ENCODE results near the gene COLEC12. TPM values are rescaled to one million over a fixed set of nuclear protein-coding genes. Genes with fewer than 3 reads are reported as not detected.
"Not testable (repeated sequence)": the region's sequence is repeated elsewhere in the genome, so short reads cannot be mapped to it uniquely, and the experiment has no call there.

The COLEC12 gene
- polyA plus RNA-seq, 4 donors: 23.6 to 35.2 (median 27.0) TPM

GRCh38 chr18:332721-333510 lies 167.6 kb downstream of the COLEC12 start:
- DNase-seq (ENCODE audit: low read depth in 4 of 4, low spot score in 2 of 4): no peak

- no peak for DNase-seq (ENCODE audit: low read depth in 4 of 4, low spot score in 2 of 4)
Observed at GRCh38 chr18:332007-332406, 168.5 kb downstream of the COLEC12 start.

GRCh38 chr18:331221-331821 lies 169.2 kb downstream of the COLEC12 start:
- no peak for DNase-seq (ENCODE audit: low read depth in 4 of 4, low spot score in 2 of 4)

- no peak for DNase-seq (ENCODE audit: low read depth in 4 of 4, low spot score in 2 of 4)
Observed at GRCh38 chr18:328928-329327, 171.6 kb downstream of the COLEC12 start.

DNA sequence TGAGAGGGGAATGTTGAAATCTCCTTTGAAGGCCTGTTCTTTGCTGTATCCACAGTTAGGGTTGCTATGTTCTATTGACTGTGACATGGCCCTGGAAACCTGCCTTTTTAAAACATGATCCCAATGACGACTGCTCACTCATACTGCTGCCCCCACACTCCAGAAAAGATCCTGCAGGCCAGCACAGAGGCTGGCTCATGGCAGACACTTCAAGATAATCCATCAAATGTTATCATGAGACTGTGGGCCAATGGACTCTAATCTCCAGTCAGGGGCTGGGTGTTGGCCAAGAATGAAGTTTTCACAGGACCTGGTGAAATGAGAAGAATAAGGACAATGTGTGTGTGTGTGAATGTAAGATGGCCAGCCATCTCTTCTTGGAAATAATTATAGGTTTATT lies 173.7 kb downstream of the COLEC12 start:
- no peak for DNase-seq (ENCODE audit: low read depth in 4 of 4, low spot score in 2 of 4)

DNA sequence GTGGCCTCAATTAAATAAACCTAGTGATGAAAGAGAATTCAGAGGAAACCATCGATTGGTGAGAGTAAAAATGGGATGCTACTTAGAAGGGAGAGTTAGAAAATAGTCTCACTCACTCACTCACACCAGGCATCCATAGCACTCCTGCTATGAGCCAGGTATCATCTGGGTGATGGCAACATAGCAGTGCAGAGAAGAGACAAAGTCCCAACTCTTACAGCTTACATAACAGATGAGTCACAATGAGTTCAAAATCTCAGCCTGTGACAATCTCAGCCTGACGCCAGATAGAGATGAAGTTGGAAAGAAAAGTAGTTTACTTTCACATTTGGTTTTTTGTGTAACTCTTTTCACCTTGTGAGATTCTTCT lies 177.3 kb downstream of the COLEC12 start:
- DNase-seq (ENCODE audit: low read depth in 4 of 4, low spot score in 2 of 4): no peak

DNA sequence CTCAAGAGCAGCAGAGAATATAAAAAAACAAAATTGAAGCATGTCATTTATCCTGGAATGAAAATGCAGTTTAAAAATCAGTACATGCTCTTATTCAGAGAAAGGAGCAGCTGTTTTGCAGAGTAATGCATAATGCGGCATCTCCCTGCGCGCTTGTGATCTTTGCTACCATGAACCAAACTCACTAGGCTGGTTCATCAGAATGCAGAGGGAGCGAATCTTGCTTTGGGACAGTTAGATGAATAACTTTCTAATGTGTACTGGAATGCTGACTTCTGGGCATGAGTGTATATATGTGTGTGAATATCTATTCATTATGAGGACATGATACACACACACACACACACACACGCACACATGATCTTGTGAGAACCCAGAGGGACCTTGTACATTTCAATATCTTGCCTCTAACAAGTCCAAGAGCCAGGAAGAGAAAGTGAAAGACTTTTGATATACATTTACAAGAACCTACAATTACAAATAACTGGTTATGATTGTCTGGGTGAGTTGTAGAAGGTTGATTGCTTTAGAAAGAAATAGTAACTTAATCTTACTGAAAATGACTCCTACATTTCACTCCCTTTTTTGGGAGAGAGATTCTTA lies 178.5 kb downstream of the COLEC12 start:
- DNase-seq (ENCODE audit: low read depth in 4 of 4, low spot score in 2 of 4): no peak

- DNase-seq (ENCODE audit: low read depth in 4 of 4, low spot score in 2 of 4): no peak
Observed at GRCh38 chr18:320155-320554, 180.3 kb downstream of the COLEC12 start.

GRCh38 chr18:319720-320119 lies 180.8 kb downstream of the COLEC12 start:
- DNase-seq (ENCODE audit: low read depth in 4 of 4, low spot score in 2 of 4): no peak

- no peak for DNase-seq (ENCODE audit: low read depth in 4 of 4, low spot score in 2 of 4)
Observed at GRCh38 chr18:318791-319291, 181.7 kb downstream of the COLEC12 start.

DNA sequence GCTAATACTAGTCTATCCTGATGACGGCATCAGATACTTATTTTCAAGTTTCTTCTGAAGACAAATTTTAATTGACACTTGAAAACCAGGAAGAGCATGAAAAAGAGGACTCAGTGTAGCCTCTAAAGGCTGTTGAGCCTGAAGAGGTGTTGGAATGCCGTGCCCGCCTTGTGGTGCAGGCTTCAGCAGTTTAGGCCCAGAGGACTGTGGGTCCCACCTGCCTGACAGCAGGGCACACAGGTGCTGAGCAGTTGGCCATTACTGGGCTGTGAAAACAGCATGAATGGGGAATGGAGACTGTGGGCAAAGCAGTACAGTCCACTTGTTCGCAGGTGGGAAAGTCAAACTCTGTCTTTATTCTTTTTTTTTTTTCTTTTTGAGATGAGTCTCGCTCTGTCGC lies 182.9 kb downstream of the COLEC12 start:
- DNase-seq (ENCODE audit: low read depth in 4 of 4, low spot score in 2 of 4): no peak

GRCh38 chr18:316393-316792 lies 184.1 kb downstream of the COLEC12 start:
- DNase-seq (ENCODE audit: low read depth in 4 of 4, low spot score in 2 of 4): no peak

GRCh38 chr18:313931-314330 lies 186.6 kb downstream of the COLEC12 start:
- DNase-seq (ENCODE audit: low read depth in 4 of 4, low spot score in 2 of 4): no peak

DNA sequence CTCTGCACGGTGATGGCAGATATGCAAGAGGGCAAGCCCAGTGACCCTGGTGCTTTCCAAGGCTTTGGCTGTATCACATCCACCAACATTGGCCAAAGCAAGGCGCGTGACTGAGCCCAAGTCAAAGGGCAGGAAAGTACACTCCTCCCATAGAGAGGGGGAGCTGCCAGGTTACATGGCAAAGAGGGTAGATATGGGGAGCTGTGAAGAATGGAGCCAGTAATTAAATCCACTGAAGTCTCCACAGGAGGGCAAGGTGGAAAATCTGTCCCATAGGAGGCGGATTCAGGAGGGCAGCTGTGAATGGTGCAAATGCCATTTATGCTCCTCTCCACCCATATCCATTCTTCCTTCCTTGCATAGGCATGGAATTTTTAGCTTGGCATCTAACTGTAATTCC lies 188.1 kb downstream of the COLEC12 start:
- no peak for DNase-seq (ENCODE audit: low read depth in 4 of 4, low spot score in 2 of 4)

DNA sequence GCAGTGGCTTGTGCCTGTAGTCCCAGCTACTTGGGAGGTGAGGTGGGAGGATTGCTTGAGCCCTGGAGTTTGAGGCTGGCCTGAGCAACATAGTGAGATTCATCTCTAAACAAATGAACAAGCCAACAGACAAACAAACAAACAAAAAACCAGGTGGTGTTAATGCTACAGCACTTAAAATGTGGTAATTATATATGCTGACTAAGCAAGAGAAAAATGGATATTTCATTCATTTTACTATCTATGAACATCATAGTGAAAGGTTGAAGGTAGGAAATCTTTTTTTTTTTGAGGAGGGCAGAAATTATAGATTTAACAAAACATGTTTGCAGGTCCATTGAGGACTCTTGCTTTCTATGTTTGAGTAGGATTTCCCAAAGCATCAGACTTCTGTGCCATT lies 190.5 kb downstream of the COLEC12 start:
- DNase-seq (ENCODE audit: low read depth in 4 of 4, low spot score in 2 of 4): no peak

DNA sequence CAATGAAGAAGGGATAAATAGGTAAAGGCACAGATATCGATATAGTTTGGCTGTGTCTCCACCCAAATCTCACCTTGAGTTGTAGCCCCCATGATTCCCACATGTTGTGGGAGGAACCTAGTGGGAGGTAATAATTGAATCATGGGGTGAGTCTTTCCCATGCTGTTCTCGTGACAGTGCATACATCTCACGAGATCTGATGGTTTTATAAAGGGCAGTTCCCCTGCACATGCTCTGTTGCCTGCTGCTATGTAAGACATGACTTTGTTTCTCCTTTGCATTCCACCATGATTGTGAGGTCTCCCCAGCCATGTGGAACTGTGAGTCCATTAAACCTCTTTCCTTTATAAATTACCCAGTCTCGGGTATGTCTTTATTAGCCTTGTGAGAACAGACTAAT lies 192.4 kb downstream of the COLEC12 start:
- not testable (repeated sequence) for DNase-seq (ENCODE audit: low read depth in 4 of 4, low spot score in 2 of 4)

DNA sequence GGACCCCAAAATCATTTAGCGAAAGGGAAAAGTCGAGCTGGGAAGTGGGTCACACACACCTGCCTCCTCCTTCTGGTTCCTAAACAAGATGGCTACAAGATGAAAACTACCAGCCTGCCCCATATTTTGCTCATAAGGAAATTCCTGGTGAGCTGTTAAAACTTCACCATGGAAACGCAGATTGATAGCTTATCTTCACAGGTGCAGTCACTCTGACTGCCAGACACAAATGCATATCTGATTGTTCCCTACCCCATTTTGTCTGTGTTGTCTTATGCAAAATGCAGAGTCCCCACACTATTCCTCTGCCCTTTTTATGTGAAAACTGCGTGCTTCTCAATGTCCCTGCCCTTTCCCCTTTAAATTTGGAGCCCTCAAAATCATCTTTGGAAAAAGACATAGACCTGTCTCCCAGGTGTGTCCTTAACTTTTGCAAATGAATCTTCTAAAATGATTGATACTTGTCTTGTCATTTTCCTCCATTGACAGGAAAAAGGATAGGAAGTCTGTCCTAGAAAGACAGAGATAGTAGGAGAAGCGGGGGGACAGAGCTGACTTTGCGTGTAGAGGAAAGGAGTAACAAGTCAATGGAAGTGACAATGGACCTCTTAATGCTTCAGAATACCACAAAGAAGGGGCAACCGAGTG lies 193.8 kb downstream of the COLEC12 start:
- no peak for DNase-seq (ENCODE audit: low read depth in 4 of 4, low spot score in 2 of 4)

- no peak for DNase-seq (ENCODE audit: low read depth in 4 of 4, low spot score in 2 of 4)
Observed at GRCh38 chr18:305003-305501, 195.4 kb downstream of the COLEC12 start.

DNA sequence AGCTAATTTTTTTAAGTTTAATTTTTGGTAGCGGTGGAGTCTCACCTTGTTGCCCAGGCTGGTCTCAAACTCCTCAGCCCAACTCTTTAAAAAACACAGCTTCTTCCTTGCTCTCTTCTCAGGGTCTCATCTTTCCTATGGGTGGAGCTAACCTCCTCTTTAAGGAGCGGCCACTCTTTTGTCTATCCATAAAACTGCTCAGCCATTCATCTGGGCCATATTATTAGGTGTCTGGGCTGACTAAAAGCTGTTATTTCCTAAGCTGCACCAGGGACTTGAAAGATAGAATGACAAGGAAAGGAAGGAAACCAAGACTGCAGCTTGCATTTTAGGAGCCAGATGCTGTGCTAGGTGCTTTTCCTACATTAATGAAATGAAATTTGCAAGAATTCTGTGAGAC lies 196.9 kb downstream of the COLEC12 start:
- no peak for DNase-seq (ENCODE audit: low read depth in 4 of 4, low spot score in 2 of 4)

DNA sequence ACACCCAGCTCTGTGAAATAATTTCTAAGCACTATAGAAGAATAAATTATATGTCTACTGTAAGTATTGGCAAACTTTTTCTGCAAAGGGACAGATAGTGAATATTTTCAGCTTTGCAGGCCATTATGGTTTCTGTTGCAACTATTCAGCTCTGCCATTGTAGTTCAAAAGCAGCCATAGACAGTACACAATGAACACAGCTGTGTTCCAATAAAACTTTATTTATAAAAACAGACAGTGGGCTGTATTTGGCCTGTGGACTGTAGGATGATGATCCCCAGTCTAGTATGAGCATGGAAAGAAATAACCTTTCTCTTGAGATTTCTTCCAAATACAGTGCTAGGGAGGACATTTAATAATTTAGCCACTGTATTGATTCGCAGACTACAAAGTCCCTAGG lies 197.5 kb downstream of the COLEC12 start:
- no peak for DNase-seq (ENCODE audit: low read depth in 4 of 4, low spot score in 2 of 4)

DNA sequence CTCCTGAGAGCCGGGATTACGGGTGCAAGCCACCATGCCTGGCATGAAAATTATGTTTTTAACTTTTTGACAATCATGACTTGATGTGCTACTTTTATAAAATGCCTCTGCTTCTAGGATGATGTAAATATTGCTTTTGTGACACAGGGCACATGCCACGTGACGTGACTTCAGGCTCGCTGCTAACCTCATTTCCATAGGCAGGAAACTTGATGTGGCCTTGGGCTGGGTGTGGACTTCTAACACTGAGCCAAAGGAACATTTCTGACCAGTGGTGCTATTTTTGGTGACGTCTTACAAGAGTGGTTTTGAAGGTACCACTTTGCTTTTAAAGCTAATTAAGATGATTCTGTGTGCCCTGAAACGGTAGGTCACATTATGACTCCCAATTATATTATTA lies 198.4 kb downstream of the COLEC12 start:
- DNase-seq (ENCODE audit: low read depth in 4 of 4, low spot score in 2 of 4): no peak

All from left renal cortex interstitium (tissue), 4 donors.